IMR-90 (cell line): ENCODE measurements around the gene KLRF2. TPM values are rescaled to one million over a fixed set of nuclear protein-coding genes. Genes with fewer than 3 reads are reported as not detected.

Experiments
- ATAC-seq: fragments of 200-7000 bp; cut with Tn5 transposase; 2 replicates; pipeline ENCODE4 v1.9.1; 2020; ENCODE audit warnings: low read depth, mild to moderate bottlenecking, moderate library complexity
- BruUV-seq: library from RNA; stranded (reverse); fragments of 400-500 nt; replicated peaks from 2 replicates; lab custom pipeline; 2021; lab: Mats Ljungman, UMichigan
- CTCF ChIA-PET: fragments of 300-600 bp; formaldehyde crosslinking; extraction: SDS; loops from one replicate; lab custom pipeline; 2021; ENCODE audit warnings: antibody characterized with exemption; lab: Yijun Ruan, JAX
- POLR2A ChIA-PET: fragments of 300-600 bp; sonication (Branson Sonifier 250); formaldehyde crosslinking; loops from one replicate; lab custom pipeline; 2022; ENCODE audit warnings: antibody characterized with exemption; ENCODE audit not compliant: unreplicated experiment; lab: Charles Lee
- DNase-seq: peaks from one replicate; pipeline ENCODE4 v3.0.0; 2013
- H2AFZ ChIP-seq: replicated peaks from 2 replicates; pipeline ENCODE3; 2013; ENCODE audit warnings: low read length, mild to moderate bottlenecking; ENCODE audit not compliant: poor library complexity
- H2AK5ac ChIP-seq: 2 replicates; pipeline ENCODE4 v1.6.1; 2013; ENCODE audit warnings: low read depth, low read length, inconsistent platforms
- H2AK9ac ChIP-seq: replicated peaks from 2 replicates; pipeline ENCODE3; 2013; ENCODE audit warnings: mild to moderate bottlenecking, low read depth, low read length, moderate library complexity; ENCODE audit not compliant: poor library complexity
- H2BK120ac ChIP-seq: 2 replicates; pipeline ENCODE4 v1.6.1; 2013; ENCODE audit warnings: low read depth, low read length, inconsistent platforms
- H2BK15ac ChIP-seq: 3 replicates; pipeline ENCODE4 v1.6.1; 2013; ENCODE audit warnings: low read depth, low read length, inconsistent platforms
- H2BK20ac ChIP-seq: 2 replicates; pipeline ENCODE4 v1.6.1; 2013; ENCODE audit warnings: low read depth, mild to moderate bottlenecking, inconsistent platforms, low read length, moderate library complexity
- H2BK5ac ChIP-seq: 2 replicates; pipeline ENCODE4 v1.6.1; 2013; ENCODE audit warnings: mild to moderate bottlenecking, low read depth, low read length, inconsistent platforms; ENCODE audit not compliant: poor library complexity, severe bottlenecking
- H3K14ac ChIP-seq: replicated peaks from 2 replicates; pipeline ENCODE4 v1.6.1; 2013; ENCODE audit warnings: low read depth, low read length, inconsistent platforms
- H3K18ac ChIP-seq: 2 replicates; pipeline ENCODE4 v1.6.1; 2013; ENCODE audit warnings: low read depth, low read length, control low read depth
- H3K23ac ChIP-seq: 2 replicates; pipeline ENCODE4 v1.6.1; 2013; ENCODE audit warnings: low read depth, low read length, inconsistent platforms
- H3K27ac ChIP-seq: 2 replicates; pipeline ENCODE4 v1.5.1; 2013; ENCODE audit warnings: mild to moderate bottlenecking, control low read depth, low read length; ENCODE audit not compliant: insufficient read depth
- H3K27me3 ChIP-seq: 2 replicates; pipeline ENCODE4 v1.6.1; 2013; ENCODE audit warnings: low read length; ENCODE audit not compliant: control insufficient read depth, insufficient read depth
- H3K36me3 ChIP-seq: 2 replicates; pipeline ENCODE4 v1.6.1; 2013; ENCODE audit warnings: low read length, mixed read lengths; ENCODE audit not compliant: control insufficient read depth, insufficient read depth
- H3K4ac ChIP-seq: 2 replicates; pipeline ENCODE4 v1.6.1; 2013; ENCODE audit warnings: low read depth, low read length, inconsistent platforms
- H3K4me1 ChIP-seq: 2 replicates; pipeline ENCODE4 v1.6.1; 2013; ENCODE audit warnings: low read length, mixed read lengths; ENCODE audit not compliant: control insufficient read depth, insufficient read depth
- H3K4me2 ChIP-seq: 2 replicates; pipeline ENCODE4 v1.6.1; 2013; ENCODE audit warnings: low read depth, mild to moderate bottlenecking, control low read depth, low read length, moderate library complexity
- H3K4me3 ChIP-seq: 2 replicates; pipeline ENCODE4 v1.5.1; 2013; ENCODE audit warnings: low read depth, mild to moderate bottlenecking, control low read depth, low read length, moderate library complexity; ENCODE audit not compliant: insufficient read depth
- H3K56ac ChIP-seq: 2 replicates; pipeline ENCODE4 v1.6.1; 2013; ENCODE audit warnings: low read length, inconsistent platforms; ENCODE audit not compliant: insufficient read depth; ENCODE audit errors: extremely low read depth
- H3K79me1 ChIP-seq, 2 experiments: 2 replicates each; pipeline ENCODE4 v1.6.1; 2013; ENCODE audit warnings: low read length in 2 of 2, inconsistent platforms in 1 of 2, low read depth in 1 of 2
- H3K9ac ChIP-seq: 2 replicates; pipeline ENCODE4 v1.6.1; 2013; ENCODE audit warnings: low read depth, low read length, control low read depth
- H3K9me1 ChIP-seq: 2 replicates; pipeline ENCODE4 v1.6.1; 2013; ENCODE audit warnings: low read length, inconsistent platforms; ENCODE audit not compliant: insufficient read depth
- H3K9me3 ChIP-seq: 2 replicates; pipeline ENCODE4 v1.6.1; 2013; ENCODE audit warnings: low read length; ENCODE audit not compliant: control insufficient read depth, insufficient read depth
- H4K20me1 ChIP-seq: 2 replicates; pipeline ENCODE4 v1.6.1; 2013; ENCODE audit warnings: low read length, inconsistent platforms; ENCODE audit not compliant: insufficient read depth
- H4K5ac ChIP-seq: 2 replicates; pipeline ENCODE4 v1.6.1; 2013; ENCODE audit warnings: mild to moderate bottlenecking, low read depth, low read length, control low read depth
- H4K8ac ChIP-seq, 2 experiments: 2 replicates each; pipeline ENCODE4 v1.6.1; 2013; ENCODE audit warnings: low read depth in 2 of 2, low read length in 2 of 2, control low read depth in 1 of 2, inconsistent platforms in 1 of 2
- H4K91ac ChIP-seq: 2 replicates; pipeline ENCODE4 v1.6.1; 2013; ENCODE audit warnings: low read depth, low read length, inconsistent platforms; ENCODE audit not compliant: insufficient read depth
- MAZ ChIP-seq: IDR thresholded peaks from 2 replicates; pipeline ENCODE4 v1.6.1; 2012; ENCODE audit warnings: low read depth, mild to moderate bottlenecking, low read length, improper control_type of control experiment, moderate library complexity, borderline replicate concordance
- SMC3 ChIP-seq: fragments of 150-350 bp; IDR thresholded peaks from 2 replicates; pipeline ENCODE4 v1.6.1; 2016; ENCODE audit warnings: low read depth, mild to moderate bottlenecking, antibody characterized with exemption, low read length, moderate library complexity
- dilution Hi-C: fragments of 300-500 bp; cut with HindIII; formaldehyde crosslinking; loops from one replicate; pipeline ENCODE4 v1.14.3; 2018; ENCODE audit warnings: low sequenced_read_pairs; ENCODE audit not compliant: unreplicated experiment
- in situ Hi-C: fragments of 300-500 bp; cut with MboI; formaldehyde crosslinking; loops from 3 replicates; pipeline ENCODE4 v1.14.3; 2019; ENCODE audit warnings: low sequenced_read_pairs, inconsistent platforms, mixed read lengths
- intact Hi-C: fragments of 100-400 bp; cut with micrococcal nuclease; formaldehyde crosslinking; loops from 2 replicates; pipeline ENCODE4 v1.10.0; 2022
- polyA plus RNA-seq, 3 experiments: library from polyadenylated mRNA; depleted of rRNA; stranded (reverse); fragments of >200 nt; gene quantifications; 2 replicates each; pipeline ENCODE4 v1.2.3, GENCODE V29; 2012; ENCODE audit warnings: low replicate concordance in 1 of 3
- total RNA-seq: library from RNA; depleted of rRNA; stranded (reverse); fragments of >200 nt; gene quantifications from 2 replicates; pipeline ENCODE4 v1.2.3, GENCODE V29; 2012

Gene KLRF2
- total and polyA plus RNA-seq, 2 of the 4 experiments (the other 2 are of a cell fraction): not detected

DNA sequence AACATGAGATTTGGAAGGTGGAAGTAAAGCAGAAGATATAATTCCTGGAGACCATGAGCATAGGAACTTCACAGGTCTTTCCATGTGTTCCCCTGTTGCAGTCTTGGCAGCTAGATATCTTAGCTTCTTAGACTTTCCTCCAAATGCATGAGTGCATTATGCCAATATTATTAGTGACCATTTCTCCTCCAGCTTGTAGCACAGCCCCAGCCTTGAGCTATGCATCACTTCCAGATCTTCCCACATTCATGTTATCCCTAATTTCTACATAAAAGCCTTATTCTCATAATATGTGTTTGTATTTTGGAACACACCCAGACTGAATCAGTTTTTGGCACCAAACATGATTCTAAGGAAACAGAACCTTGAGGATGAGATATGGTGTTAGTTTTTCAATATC, 23.2 kb upstream of the KLRF2 start:
- Histone ChIP-seq H2BK5ac (no peak overlapping the region), H3K14ac (no peak overlapping the region), H4K8ac (no peak overlapping the region), H3K9ac (no peak overlapping the region), H3K36me3 (no peaks in the 10 kb centered on the region), H2AK5ac (no peak overlapping the region), H3K79me1 (no peaks in the 10 kb centered on the region), H3K56ac (no peak overlapping the region), H3K4me2 (no peak overlapping the region), H3K4me3 (no peak overlapping the region), H2BK20ac (no peak overlapping the region), H2BK15ac (no peak overlapping the region), H3K9me3 (no peaks in the 10 kb centered on the region), H3K18ac (no peak overlapping the region), H4K20me1 (no peaks in the 10 kb centered on the region), H2AK9ac (no peak overlapping the region), H3K27me3 (no peaks in the 10 kb centered on the region), H3K9me1 (no peaks in the 10 kb centered on the region), H3K27ac (no peak overlapping the region), H2AFZ (no peak overlapping the region), H3K4ac (no peak overlapping the region), H2BK120ac (no peak overlapping the region), H4K91ac (no peak overlapping the region), H3K4me1 (no peaks in the 10 kb centered on the region), H3K23ac (no peak overlapping the region), H4K5ac (no peak overlapping the region)
- ATAC-seq (no peak), DNase-seq (no peak)
- intact Hi-C loops: no loop called here
- dilution Hi-C loops: no loop called here
- ChIA-PET CTCF (no interaction called here), POLR2A (no interaction called here)
- TF ChIP-seq SMC3 (no peak), MAZ (no peak)
- BruUV-seq: no TSS peak
- in situ Hi-C loops: no loop called here
